Fibroblast of lung (primary cell): ENCODE results near the gene CDH4.

ENCODE experiments used
- EZH2 ChIP-seq: IDR thresholded peaks from 2 replicates; pipeline ENCODE4 v1.5.1; 2012; ENCODE audit warnings: low read length, control low read depth, mild to moderate bottlenecking; ENCODE audit errors: missing control alignments
- TF ChIP-seq, protein P1 (sequence below), 2 donors: IDR thresholded peaks in 1 of 2; conservative IDR thresholded peaks in 1 of 2; 1 replicate in 1 of 2; 2 replicates in 1 of 2; pipeline ENCODE4 v1.5.1; 2011 to 2012; ENCODE audit warnings: low read length in 2 of 2, control low read depth in 1 of 2, inconsistent platforms in 1 of 2, low read depth in 1 of 2, mild to moderate bottlenecking in 1 of 2

DNA sequence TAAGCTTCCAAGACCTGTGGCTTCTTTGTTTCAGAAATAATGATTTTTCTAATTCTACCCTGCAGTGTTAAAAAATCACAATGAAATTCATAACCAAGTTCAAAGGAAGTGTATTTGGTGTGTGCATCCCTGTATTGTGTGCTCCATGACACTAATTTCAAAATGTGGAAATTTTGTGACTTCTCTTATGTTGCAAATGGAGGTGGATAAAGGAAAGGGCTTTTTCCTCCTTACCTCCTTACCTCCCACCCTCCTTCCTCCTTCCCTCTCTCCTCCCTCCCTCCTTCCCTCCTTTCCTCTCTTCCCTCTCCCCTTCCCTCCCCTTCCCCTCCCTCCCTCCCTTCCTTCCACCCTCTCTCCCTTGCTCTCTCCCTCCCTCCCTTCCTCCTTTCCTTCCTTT is 10.5 kb downstream of the CDH4 start:
- no peak for TF ChIP-seq EZH2
- TF ChIP-seq, protein P1, sequence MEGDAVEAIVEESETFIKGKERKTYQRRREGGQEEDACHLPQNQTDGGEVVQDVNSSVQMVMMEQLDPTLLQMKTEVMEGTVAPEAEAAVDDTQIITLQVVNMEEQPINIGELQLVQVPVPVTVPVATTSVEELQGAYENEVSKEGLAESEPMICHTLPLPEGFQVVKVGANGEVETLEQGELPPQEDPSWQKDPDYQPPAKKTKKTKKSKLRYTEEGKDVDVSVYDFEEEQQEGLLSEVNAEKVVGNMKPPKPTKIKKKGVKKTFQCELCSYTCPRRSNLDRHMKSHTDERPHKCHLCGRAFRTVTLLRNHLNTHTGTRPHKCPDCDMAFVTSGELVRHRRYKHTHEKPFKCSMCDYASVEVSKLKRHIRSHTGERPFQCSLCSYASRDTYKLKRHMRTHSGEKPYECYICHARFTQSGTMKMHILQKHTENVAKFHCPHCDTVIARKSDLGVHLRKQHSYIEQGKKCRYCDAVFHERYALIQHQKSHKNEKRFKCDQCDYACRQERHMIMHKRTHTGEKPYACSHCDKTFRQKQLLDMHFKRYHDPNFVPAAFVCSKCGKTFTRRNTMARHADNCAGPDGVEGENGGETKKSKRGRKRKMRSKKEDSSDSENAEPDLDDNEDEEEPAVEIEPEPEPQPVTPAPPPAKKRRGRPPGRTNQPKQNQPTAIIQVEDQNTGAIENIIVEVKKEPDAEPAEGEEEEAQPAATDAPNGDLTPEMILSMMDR (conservative IDR thresholded peaks at IDR 0.05 in 1 of 2, IDR thresholded peaks at IDR 0.05 in 1 of 2; ENCODE audit: low read depth in 1 of 2, low read length in 2 of 2) = no peak
